GM12873 (cell line): ENCODE results near the gene FAM168A.

Experiments used
- CTCF ChIP-seq: IDR thresholded peaks from 2 replicates; pipeline ENCODE4 v1.5.1; 2012; ENCODE audit warnings: low read depth, mild to moderate bottlenecking, moderate library complexity, low read length, control low read depth; ENCODE audit not compliant: insufficient read depth; ENCODE audit errors: missing control alignments

The FAM168A gene

GRCh38 chr11:73425108-73425507, 172.8 kb downstream of the FAM168A start:
- no peak for TF ChIP-seq CTCF

- TF ChIP-seq CTCF: no peak
These were observed 174.4 kb downstream of the FAM168A start for GRCh38 chr11:73423506-73423905.

GRCh38 chr11:73422886-73423285, 175.0 kb downstream of the FAM168A start:
- TF ChIP-seq CTCF: no peak

GRCh38 chr11:73420136-73420535, 177.8 kb downstream of the FAM168A start:
- TF ChIP-seq CTCF: no peak

GRCh38 chr11:73416786-73417185, 181.1 kb downstream of the FAM168A start:
- no peak for TF ChIP-seq CTCF

GRCh38 chr11:73415854-73416615, 181.9 kb downstream of the FAM168A start:
- TF ChIP-seq CTCF: no peak

- no peak for TF ChIP-seq CTCF
These were observed 182.8 kb downstream of the FAM168A start for GRCh38 chr11:73414977-73415651.
